GM12891 (cell line): Measurements from ENCODE around the gene RAE1.

ENCODE experiments used
- POLR2A ChIP-seq: IDR thresholded peaks from 2 replicates; pipeline ENCODE4 v1.6.1; 2011; ENCODE audit warnings: low read depth, low read length, control low read depth
- POLR2AphosphoS5 ChIP-seq: IDR thresholded peaks from 2 replicates; pipeline ENCODE4 v1.6.1; 2011; ENCODE audit warnings: low read depth, low read length, control low read depth
- TAF1 ChIP-seq: IDR thresholded peaks from 2 replicates; pipeline ENCODE4 v1.6.1; 2011; ENCODE audit warnings: low read depth, low read length, control low read depth

DNA sequence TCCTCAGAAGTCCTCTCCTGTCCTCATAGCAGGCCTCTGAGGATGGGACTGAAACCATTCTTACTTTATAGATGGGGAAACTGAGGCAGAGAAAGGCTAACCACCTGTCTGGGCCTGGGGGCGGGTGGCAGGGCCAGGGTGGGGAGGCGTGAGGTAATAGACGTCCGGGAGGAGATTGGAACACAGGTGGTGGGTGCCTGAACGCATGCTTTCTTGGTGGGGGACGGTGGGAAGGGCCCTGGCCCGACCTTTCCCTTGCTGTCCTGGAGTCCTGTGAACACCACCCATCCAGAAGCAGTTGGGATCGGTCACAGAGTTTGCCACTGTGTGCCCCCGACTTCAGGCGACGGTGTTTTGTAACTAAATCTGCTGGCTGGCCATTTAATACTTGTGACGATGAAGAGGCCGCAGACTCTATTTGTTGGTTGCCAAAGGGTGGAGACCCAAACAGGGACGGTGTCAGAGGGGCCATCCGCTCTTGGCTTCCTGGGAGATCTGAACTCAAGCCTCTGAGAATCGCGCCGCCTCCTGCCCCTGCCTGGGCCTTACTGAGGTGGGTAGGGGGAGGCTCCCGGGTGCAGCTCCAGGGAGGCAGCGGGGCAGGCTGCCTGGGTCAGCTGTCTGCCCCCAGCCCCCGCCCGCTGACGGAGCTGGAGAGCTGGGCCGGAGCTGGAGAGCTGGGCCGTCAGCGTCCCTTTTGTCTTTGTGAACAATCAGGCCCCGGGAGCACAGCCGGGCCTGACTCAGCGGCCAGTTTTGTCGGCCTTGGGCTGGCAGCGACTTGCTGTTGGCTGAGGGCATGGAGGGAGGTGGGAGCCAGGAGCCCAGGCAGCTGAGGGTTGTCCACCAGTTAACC lies 44.3 kb downstream of the RAE1 start:
- TF ChIP-seq POLR2AphosphoS5 (no peak), POLR2A (no peak; the same call in 1 of the 2 replicates), TAF1 (no peak)
